ENCODE results near the gene GRK2.

DNA sequence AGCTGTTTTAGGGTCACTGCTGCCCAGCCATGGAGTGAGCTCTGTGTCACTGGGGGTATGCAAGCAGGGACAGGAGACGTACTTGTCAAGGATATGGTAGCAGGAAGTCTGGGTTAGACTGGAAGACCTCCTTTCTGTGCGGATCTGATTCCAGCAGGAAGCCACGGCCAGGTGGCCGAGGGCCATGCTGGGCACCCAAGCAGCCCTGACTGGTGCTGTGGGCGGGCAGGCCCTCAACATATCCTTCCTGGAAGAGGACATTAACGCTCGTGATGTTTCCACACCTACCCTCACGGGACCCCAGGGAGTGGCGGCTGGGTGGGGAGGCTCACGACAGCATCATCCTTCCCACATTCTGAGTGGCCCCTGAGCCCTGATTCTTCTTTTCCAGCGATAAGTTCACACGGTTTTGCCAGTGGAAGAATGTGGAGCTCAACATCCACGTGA, 14.1 kb downstream of the GRK2 start:
- TF ChIP-seq, protein P1, sequence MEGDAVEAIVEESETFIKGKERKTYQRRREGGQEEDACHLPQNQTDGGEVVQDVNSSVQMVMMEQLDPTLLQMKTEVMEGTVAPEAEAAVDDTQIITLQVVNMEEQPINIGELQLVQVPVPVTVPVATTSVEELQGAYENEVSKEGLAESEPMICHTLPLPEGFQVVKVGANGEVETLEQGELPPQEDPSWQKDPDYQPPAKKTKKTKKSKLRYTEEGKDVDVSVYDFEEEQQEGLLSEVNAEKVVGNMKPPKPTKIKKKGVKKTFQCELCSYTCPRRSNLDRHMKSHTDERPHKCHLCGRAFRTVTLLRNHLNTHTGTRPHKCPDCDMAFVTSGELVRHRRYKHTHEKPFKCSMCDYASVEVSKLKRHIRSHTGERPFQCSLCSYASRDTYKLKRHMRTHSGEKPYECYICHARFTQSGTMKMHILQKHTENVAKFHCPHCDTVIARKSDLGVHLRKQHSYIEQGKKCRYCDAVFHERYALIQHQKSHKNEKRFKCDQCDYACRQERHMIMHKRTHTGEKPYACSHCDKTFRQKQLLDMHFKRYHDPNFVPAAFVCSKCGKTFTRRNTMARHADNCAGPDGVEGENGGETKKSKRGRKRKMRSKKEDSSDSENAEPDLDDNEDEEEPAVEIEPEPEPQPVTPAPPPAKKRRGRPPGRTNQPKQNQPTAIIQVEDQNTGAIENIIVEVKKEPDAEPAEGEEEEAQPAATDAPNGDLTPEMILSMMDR (IDR thresholded peaks at IDR 0.05): no peak
- no peak for TF ChIP-seq POLR2A (IDR thresholded peaks at IDR 0.05)
- TF ChIP-seq EP300 (IDR thresholded peaks at IDR 0.05): no peak
- TF ChIP-seq POLR2AphosphoS5 (IDR thresholded peaks at IDR 0.05): no peak
